Effector memory CD4-positive, alpha-beta T cell (primary cell): ENCODE data around the gene BAX.

Source experiments
- DNase-seq, 3 donors: peaks; one replicate each; pipeline ENCODE4 v3.0.0-alpha.2; 2020
- H3K27ac ChIP-seq: 2 replicates; pipeline ENCODE4 v1.7.0; 2013; ENCODE audit warnings: mild to moderate bottlenecking, low read length, moderate library complexity; ENCODE audit not compliant: insufficient read depth, poor library complexity, severe bottlenecking
- H3K27me3 ChIP-seq: replicated peaks from 2 replicates; pipeline ENCODE4 v1.7.0; 2013; ENCODE audit warnings: mild to moderate bottlenecking, low read length; ENCODE audit not compliant: insufficient read depth, control insufficient read depth, poor library complexity, severe bottlenecking
- H3K36me3 ChIP-seq: 2 replicates; pipeline ENCODE4 v1.7.0; 2013; ENCODE audit warnings: mild to moderate bottlenecking, low read length, moderate library complexity; ENCODE audit not compliant: control insufficient read depth, insufficient read depth
- H3K4me1 ChIP-seq: 2 replicates; pipeline ENCODE4 v1.7.0; 2013; ENCODE audit warnings: low read length, mild to moderate bottlenecking; ENCODE audit not compliant: control insufficient read depth, insufficient read depth, poor library complexity, severe bottlenecking
- H3K4me3 ChIP-seq: 2 replicates; pipeline ENCODE4 v1.7.0; 2013; ENCODE audit warnings: low read length, low read depth, mild to moderate bottlenecking; ENCODE audit not compliant: insufficient read depth, poor library complexity, severe bottlenecking
- H3K9me3 ChIP-seq: 2 replicates; pipeline ENCODE4 v1.7.0; 2013; ENCODE audit warnings: mild to moderate bottlenecking, low read length, moderate library complexity; ENCODE audit not compliant: control insufficient read depth

The BAX gene

DNA sequence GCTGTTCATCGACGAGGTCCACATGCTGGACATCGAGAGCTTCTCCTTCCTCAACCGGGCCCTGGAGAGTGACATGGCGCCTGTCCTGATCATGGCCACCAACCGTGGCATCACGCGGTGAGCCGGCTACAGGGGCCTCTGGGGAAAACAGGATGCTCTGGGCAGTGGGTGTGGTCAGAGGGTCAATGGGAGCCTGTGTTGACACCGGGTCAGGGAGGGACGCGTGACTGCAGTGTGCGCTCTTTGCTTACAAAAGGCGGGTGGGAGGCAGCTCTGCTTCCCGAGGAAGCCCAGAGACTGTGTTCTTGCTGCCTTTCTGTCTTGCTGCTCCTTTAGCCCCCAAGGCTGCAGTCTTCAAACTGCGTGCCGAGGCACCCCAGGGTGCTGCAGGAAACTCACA is 56.5 kb downstream of the BAX start:
- no peak overlapping the region for H3K27ac ChIP-seq
- DNase-seq = no peak

More for the DNA sequence above, 56.5 kb downstream of the BAX start:
- Histone ChIP-seq H3K4me1 (no peaks in the 10 kb centered on the region), H3K4me3 (no peak overlapping the region), H3K36me3 (peaks cover 35% of the 10 kb centered on the region), H3K27me3 (no peaks in the 10 kb centered on the region), H3K9me3 (no peaks in the 10 kb centered on the region)
